DND-41 (cell line): ENCODE measurements around the gene TMC7.

Experiments used
- CTCF ChIP-seq: IDR thresholded peaks from 2 replicates; pipeline ENCODE4 v1.5.1; 2012; ENCODE audit warnings: borderline replicate concordance, low read length, moderate library complexity, mild to moderate bottlenecking; ENCODE audit not compliant: poor library complexity, severe bottlenecking; ENCODE audit errors: extremely low read depth
- EZH2 ChIP-seq: IDR thresholded peaks from 3 replicates; pipeline ENCODE4 v1.6.1; 2012; ENCODE audit warnings: borderline replicate concordance, low read depth, mild to moderate bottlenecking, moderate library complexity, low read length, inconsistent platforms; ENCODE audit not compliant: severe bottlenecking

DNA sequence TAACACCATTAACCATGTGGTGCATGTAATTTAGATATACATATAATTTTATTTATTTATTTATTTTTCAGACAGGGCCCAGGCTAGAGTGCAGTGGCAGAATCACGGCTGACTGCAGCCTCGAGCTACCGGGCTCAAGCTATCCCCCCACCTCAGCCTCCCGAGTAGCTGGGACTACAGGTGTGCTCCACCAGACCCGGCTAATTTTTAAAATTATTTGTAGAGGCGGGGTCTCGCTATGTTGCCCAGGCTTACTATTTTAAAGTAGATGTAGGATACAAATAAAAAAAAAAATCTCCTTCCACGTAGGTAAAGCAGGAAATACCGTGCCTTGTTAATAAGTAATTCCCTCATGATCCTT, 83.2 kb downstream of the TMC7 start:
- TF ChIP-seq CTCF (no peak), EZH2 (no peak)
